GM13976 (cell line): ENCODE results near the gene CASZ1.

Source experiments
- DNase-seq: peaks from one replicate; pipeline ENCODE4 v3.0.0; 2012; ENCODE audit warnings: low spot score
- CTCF ChIP-seq: IDR thresholded peaks from 2 replicates; pipeline ENCODE4 v1.5.1; 2012; ENCODE audit warnings: borderline replicate concordance, mild to moderate bottlenecking; ENCODE audit not compliant: insufficient read depth; ENCODE audit errors: extremely low read depth, missing control alignments, control extremely low read depth
- in situ Hi-C: fragments of 300-500 bp; cut with MboI; formaldehyde crosslinking; loops from one replicate; pipeline ENCODE4 v1.12.0; 2022; ENCODE audit warnings: low sequenced_read_pairs, mixed read lengths, inconsistent platforms; ENCODE audit not compliant: unreplicated experiment

The CASZ1 gene

GRCh38 chr1:10707208-10707607, 89.2 kb downstream of the CASZ1 start:
- no peak for TF ChIP-seq CTCF
- DNase-seq: no peak
- in situ Hi-C loops: no loop called here

GRCh38 chr1:10706376-10706913, 90.0 kb downstream of the CASZ1 start:
- in situ Hi-C loops: no loop called here
- TF ChIP-seq CTCF: no peak
- DNase-seq: no peak

GRCh38 chr1:10705953-10706352, 90.5 kb downstream of the CASZ1 start:
- no peak for TF ChIP-seq CTCF
- DNase-seq: no peak
- in situ Hi-C loops: no loop called here

DNA sequence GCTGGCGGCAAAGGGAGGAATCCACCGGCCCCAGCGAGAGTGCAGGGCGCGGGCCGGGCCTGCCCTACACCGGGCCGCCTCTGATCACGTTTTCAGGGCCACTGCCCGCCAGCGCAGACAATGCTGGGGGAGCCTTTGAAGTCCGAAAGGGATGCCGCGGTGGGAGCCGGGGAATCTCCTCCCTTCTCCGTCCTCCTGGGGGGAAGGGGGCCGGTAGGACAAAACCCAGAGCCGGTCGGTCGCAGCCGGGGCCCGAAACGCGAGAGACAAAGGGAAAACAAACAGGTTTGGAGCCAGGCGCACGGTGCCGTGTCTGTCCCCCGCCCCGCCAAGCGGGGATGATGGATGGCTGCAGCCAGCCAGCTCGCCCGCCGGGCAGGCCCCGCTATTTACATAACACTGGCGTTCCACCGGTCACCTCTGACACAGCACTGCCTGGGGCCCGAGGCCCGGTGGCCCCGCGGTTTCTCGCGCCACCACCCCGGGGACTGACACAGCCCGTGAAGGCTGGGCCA, 92.0 kb downstream of the CASZ1 start:
- DNase-seq: no peak
- TF ChIP-seq CTCF: no peak
- in situ Hi-C loops: no loop called here

- no peak for DNase-seq
- no peak for TF ChIP-seq CTCF
- in situ Hi-C loops: no loop called here
Observed at GRCh38 chr1:10703702-10704101, 92.7 kb downstream of the CASZ1 start.

DNA sequence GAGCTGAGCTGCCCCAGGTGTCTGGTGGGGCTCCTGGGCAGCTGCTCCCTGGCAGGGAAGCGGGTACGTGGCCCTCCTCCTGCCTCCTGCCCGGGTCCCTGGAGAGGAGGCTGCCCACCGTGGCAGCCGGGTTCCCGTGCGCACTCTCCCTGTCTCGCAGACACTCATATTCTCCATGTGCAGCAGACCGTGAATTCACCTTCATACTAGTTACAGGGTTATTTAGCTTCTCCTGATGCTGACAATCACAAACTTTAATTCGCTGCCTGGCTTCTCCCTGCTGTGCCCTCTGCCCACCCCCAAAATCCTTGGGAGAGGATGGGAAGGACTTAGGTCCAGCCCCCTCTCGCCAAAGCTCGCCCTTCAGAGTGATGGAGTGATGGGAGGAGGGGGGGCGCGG, 95.3 kb downstream of the CASZ1 start:
- DNase-seq: no peak
- in situ Hi-C loops: no loop called here
- TF ChIP-seq CTCF: no peak

DNA sequence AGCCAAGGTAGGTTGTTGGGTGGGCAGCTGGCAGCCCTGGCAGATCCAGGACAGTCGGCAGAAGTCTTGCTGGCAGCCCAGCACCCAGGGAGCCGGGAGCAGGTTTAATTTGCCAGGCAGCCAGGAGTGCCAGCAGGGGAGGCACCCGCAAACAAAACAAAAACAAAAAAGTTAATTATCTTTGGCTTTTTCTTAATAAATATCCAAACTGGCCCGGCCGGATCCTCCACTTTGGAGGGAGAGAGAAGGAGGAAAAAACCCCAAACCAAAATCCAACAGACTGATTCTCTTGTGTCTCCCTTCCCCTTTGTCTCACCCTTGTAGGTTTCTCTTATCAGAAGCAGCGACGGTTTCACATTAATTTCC, 97.0 kb downstream of the CASZ1 start:
- no peak for TF ChIP-seq CTCF
- in situ Hi-C loops: no loop called here
- DNase-seq: no peak
